HG02759 (cell line): ENCODE measurements around the gene MAPK8IP3.
"Not testable (repeated sequence)": the region's sequence is repeated elsewhere in the genome, so short reads cannot be mapped to it uniquely, and the experiment has no call there.

Source experiments
- ATAC-seq: cut with Tn5 transposase; IDR thresholded peaks from one replicate; pipeline ENCODE4 v1.9.1; 2021; ENCODE audit warnings: mild to moderate bottlenecking, moderate library complexity; ENCODE audit not compliant: unreplicated experiment

MAPK8IP3 gene

GRCh38 chr16:1732071-1732470 is 26.1 kb downstream of the MAPK8IP3 start:
- ATAC-seq: no peak

DNA sequence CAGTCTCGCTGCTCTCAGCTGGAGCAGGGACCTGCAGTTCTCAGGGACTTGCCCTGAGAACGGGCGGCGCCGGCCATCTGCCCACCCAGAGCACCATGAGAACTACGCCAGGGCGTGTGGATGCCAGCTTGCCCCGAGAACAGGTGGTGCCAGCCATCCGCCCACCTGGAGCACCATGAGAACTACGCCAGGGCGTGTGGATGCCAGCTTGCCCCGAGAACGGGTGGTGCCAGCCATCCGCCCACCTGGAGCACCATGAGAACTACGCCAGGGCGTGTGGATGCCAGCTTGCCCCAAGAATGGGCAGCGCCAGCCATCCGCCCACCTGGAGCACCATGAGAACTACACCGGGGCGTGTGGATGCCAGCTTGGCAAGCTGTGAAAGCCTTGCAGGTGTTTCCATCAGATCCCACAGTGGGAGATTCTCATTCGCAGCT is 26.6 kb downstream of the MAPK8IP3 start:
- ATAC-seq: not testable (repeated sequence)

GRCh38 chr16:1734123-1734522 is 28.1 kb downstream of the MAPK8IP3 start:
- ATAC-seq: no peak

DNA sequence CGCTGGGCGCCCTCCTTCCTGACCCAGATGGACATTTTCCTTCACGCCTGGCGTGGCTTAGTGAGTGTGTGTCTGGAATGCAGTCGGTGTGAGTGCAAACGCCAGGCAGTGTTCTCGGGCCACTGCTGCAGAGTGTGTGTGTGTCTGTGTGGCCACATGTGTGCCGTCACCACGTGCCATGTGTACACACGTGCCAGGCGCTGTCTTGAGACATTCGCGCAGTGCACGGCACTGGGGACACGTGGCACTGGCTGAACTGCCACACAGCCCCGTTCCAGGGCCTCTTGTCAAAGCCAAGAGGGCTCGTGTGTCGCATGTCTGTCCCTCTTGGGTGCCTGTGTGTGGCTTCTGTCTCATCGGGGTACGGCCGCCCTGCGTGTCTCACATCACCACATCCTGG is 28.8 kb downstream of the MAPK8IP3 start:
- ATAC-seq: no peak

GRCh38 chr16:1740234-1740633 is 34.2 kb downstream of the MAPK8IP3 start:
- no peak for ATAC-seq

DNA sequence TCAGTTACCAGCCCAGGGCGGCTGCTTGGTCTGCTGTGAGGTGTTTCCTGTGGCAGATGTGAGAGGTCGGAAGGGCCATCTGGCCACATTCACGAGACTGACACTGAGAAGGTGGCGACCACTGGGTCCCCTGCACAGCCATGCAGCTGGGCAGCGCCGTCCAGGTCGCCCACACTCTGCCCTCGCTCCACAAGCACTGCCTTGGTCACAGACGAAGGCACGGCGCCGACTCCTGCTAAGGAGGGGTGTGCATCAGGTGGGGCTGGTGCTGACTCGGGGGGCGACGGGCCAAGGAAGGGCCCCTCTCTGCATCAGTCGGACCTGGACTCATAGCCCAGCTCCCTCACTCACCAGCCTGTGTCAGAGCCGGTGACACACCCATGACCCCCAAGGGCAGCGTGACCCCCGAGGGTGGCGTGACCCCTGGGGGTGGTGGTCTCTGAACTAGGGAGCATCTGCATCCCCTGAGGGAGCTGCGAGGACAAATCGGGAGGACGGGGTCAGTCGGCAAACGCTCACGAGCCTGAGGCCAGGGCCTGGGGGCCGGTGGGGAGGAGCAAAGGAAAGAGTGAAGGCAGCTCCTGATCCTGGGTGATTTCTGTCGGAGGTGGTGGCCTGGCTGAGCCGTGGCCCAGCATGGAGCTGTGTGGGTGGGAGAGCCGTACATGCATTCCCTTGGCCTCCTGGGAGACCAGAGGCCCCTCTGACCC is 34.9 kb downstream of the MAPK8IP3 start:
- no peak for ATAC-seq

- ATAC-seq: no peak
These were observed 35.7 kb downstream of the MAPK8IP3 start for GRCh38 chr16:1741553-1742165.

DNA sequence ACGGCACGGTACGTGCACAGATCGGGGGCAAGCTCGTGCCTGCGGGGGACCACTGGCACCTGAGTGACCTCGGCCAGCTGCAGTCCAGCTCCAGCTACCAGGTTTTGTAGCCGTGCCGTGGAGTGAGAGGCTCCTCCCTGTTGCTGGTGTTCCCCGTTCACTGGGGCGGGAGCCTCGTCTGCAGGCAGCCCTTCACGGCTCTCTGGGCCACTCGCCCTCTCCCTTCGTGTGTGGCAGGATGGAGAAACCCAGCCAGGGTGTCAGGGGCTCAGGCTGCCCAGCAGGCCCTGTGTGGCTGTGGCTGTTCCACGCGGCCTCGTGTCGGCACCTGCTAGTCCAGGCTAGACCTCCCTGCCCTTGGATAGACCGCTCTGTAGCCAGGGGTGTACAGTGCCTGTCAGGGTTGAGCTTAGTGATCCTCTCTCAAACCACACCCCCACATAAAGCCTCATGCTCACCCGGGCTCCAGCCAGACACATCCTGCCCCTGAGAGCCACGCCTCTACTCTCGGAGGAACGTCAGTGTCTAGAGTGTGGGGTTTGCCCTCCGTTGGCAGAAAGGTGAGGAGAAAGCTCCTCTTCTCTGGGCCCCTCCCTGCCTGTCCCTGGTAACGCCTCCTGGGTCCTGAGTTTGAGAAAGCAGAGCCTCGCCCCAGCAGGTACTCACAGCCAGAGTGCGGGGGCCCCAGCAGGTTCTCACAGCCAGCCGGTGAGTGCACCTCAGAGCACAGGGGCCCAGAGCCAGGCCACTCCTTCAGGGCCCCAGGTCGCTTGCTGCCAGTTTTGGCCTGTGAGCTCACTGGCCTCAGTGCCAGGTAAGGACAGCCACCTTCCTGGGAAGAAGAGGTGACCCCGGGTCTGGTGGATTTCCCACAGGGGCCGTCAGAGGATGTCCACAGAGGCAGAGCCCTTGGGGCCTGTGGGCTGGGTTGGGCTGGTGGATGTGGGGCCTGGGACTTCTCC is 37.7 kb downstream of the MAPK8IP3 start:
- no peak for ATAC-seq

- ATAC-seq: no peak
These were observed 38.4 kb downstream of the MAPK8IP3 start for GRCh38 chr16:1744338-1744840.

DNA sequence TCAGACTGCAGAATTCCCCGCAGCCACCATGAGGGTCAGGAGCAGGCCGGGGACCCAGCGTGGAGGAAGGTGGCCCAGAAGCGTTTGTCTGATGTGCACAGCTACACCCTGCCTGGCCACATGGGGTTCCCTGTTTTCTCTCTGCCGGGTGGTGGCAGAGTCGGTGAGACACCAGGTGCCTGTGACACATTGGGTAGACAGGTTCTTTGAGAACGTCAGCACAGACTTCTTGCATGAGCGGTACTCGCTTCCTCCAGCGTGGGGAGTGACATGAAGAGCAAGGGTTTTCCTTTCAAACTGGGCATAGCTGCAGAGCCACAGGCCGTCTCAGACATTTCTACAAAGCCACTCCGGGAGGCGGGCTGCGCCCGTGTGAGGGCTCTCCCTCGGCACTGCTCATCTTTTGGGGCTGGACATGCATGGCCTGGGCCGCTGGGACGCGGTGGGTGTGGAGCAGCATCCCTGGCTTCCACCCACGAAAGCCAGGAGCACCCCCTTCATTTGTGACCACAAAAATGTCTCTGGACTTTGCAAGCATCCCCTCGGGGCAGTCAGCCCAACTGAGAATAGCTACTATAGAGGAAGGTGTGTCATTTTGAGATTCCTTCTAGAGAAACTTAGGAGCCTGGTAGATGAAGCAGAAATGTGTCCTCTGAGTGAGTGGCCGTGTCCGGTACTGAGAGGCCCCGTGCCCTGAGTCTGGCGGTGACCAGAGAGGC is 39.3 kb downstream of the MAPK8IP3 start:
- no peak for ATAC-seq

GRCh38 chr16:1745900-1746692 is 40.1 kb downstream of the MAPK8IP3 start:
- no peak for ATAC-seq

DNA sequence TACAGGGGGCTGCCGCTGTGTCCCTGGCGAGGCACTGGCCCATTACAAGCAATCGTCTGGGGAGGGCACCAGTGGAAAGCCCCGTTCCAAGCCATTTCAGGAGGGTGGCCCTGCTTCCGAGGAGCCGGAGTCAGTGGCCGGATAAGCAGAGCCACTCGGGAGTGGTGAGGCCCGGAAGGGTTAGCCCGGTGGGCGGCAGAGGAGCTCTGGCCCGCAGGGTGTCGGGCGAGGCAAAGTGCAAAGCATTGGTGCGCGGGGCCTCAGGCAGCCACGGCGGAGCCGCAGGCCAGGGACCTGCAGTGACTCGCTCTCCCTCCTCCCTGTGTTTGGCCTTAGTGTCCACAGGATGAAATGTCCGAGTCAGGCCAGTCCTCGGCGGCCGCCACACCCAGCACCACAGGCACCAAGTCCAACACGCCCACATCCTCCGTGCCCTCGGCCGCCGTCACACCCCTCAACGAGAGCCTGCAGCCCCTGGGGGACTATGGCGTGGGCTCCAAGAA is 40.7 kb downstream of the MAPK8IP3 start:
- no peak for ATAC-seq

DNA sequence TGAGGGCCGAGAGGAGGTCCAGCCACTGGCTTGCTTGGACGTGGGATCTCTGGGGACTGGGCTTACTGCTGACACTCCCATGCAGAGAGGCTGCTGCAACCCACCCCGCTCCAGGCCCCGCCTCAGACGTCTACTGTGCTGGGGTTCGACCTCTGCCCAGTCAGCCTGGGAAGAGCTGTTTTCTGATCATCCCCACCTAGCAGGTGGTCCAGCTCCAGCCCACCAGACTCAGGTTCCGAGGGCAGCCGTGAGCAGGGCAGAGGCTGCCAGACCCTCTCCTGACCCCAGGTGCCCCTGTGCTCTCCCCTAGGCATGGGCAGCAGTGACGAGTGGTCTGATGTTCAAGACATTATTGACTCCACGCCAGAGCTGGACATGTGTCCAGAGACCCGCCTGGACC is 41.9 kb downstream of the MAPK8IP3 start:
- ATAC-seq: no peak

- no peak for ATAC-seq
These were observed 43.4 kb downstream of the MAPK8IP3 start for GRCh38 chr16:1749152-1750117.

DNA sequence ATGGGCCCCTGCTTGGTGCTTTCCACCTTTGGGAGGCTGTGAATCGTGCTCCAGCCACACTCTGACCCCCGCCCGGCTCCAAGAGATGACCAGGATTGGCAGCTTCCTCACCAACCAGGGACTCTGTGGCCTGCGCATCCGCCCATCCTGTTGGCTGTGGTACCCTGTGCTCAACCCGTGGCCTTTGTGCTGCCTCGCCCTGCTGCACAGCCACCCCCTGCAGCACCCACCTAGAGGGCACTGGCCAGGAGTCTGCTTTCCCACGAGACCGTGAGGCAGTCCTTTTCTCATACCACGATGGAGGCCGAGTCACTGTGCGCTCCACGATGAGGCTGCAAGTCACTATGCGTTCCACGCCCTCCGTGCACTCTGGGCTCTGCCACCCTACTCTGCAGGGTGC is 46.0 kb downstream of the MAPK8IP3 start:
- ATAC-seq: no peak

DNA sequence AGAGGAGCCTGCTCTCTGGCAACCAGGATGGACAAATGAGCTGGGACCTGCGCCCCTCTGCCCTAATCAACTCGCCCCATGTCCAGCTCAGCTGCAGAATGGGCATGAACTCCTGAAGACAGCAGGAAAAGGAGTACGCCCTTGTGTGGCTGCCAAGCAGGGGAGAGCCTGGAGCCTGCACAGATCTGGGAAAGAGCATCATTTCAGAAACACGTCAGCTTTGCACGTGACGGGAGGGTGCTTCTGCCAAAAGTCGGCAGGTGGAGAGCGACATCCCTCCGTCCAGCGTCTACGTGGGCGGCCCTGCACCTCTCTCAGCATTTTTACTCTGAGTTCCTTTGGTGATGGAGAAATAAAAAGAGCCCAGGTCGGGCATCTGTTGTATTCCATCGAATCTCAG is 46.9 kb downstream of the MAPK8IP3 start:
- ATAC-seq: no peak

GRCh38 chr16:1754204-1754603 is 48.2 kb downstream of the MAPK8IP3 start:
- ATAC-seq: no peak

- ATAC-seq: no peak
These were observed 51.9 kb downstream of the MAPK8IP3 start for GRCh38 chr16:1757714-1758461.
